ENCODE measurements around the gene SCD5.

Gene SCD5

DNA sequence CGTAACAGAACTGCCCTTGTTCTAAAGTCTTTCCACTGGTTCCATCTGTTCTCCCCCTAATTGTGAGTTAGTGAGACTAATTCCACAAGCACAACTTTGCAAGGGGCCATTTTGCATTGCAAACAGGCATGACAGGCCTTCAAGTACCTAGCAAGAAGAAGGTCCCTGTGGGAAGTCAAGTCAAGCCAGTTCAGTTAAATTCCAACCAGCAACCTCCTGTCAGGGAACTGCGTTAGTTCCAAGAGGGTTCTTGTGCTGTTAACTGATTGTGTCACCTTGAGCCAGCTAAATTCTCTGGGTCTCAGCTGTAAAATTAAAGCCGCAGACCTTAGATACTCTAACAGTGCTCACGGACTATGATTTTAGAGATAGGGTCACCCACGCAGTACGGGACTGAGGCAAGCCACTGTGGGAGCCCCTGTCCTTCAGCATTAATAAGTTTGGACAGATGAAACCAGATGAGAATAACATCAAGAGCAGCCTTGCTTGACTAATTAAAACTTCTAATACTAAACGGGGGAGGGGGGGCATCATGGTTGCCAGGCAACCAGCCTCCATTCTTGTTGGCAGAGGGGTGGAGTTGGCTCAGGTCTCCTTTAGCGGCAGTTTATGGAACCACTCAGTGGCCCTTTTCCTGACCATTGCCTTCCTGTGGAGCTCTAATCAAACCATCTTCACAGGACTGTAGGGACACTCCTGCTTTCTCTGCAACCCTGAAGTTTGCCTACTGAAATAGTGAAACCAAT lies 212.7 kb downstream of the SCD5 start:
- TF ChIP-seq, protein P1, sequence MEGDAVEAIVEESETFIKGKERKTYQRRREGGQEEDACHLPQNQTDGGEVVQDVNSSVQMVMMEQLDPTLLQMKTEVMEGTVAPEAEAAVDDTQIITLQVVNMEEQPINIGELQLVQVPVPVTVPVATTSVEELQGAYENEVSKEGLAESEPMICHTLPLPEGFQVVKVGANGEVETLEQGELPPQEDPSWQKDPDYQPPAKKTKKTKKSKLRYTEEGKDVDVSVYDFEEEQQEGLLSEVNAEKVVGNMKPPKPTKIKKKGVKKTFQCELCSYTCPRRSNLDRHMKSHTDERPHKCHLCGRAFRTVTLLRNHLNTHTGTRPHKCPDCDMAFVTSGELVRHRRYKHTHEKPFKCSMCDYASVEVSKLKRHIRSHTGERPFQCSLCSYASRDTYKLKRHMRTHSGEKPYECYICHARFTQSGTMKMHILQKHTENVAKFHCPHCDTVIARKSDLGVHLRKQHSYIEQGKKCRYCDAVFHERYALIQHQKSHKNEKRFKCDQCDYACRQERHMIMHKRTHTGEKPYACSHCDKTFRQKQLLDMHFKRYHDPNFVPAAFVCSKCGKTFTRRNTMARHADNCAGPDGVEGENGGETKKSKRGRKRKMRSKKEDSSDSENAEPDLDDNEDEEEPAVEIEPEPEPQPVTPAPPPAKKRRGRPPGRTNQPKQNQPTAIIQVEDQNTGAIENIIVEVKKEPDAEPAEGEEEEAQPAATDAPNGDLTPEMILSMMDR (IDR thresholded peaks at IDR 0.05), result no peak
- TF ChIP-seq ZFX (IDR thresholded peaks at IDR 0.05; ENCODE audit: borderline replicate concordance), result no peak
- no peak overlapping the region for H3K27ac ChIP-seq

GRCh38 chr4:82584931-82585330 lies 213.7 kb downstream of the SCD5 start:
- no peak overlapping the region for H3K27ac ChIP-seq
- TF ChIP-seq ZFX (IDR thresholded peaks at IDR 0.05; ENCODE audit: borderline replicate concordance), result no peak

DNA sequence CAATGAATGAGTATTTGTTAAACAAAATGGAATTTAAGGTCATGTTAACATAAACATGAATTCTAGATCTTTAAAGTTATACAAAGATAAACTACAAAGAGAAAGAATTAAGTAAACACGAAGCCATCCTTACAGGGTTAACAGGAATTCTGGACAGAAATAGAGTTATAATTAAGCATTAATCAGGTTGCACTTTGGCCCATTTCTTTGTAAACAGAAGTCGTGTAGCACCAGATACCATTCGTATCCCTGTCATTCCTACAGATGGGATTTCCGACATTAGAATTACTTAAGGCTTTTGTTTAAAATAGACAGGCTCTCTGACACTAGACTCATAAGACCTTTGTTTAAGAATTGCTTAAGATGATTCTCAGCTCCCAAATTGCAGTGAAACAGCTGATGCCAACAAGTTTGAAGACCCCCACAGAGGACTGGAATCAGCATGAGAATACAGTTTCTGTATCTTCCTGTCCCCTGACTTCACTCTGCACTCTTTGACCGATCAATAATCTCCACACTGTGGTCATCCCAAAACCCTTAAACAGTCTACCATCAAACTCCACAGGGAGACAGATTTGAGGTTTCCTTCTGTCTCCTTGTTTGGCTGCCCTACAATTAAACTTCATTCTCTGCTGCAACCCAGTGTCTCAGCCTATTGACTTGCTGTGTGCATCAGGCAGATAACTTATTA lies 214.6 kb downstream of the SCD5 start:
- no peak overlapping the region for H3K27ac ChIP-seq
- no peak for TF ChIP-seq ZFX (IDR thresholded peaks at IDR 0.05; ENCODE audit: borderline replicate concordance)
- TF ChIP-seq, protein P1 (IDR thresholded peaks at IDR 0.05), result no peak

- TF ChIP-seq ZFX (IDR thresholded peaks at IDR 0.05; ENCODE audit: borderline replicate concordance), result no peak
- TF ChIP-seq, protein P1 (IDR thresholded peaks at IDR 0.05), result no peak
- H3K27ac ChIP-seq, result no peak overlapping the region
Observed at GRCh38 chr4:82579932-82580331, 218.7 kb downstream of the SCD5 start.

All from 22Rv1 (cell line).